Spleen (tissue), 7 donors: ENCODE results near the gene RUSC2.

ENCODE experiments used
- CTCF ChIP-seq, 11 experiments: fragments of 200-600 bp in 7 of 11; fragments of 450-650 bp in 4 of 11; sonication (generic) in 4 of 11; IDR thresholded peaks in 8 of 11; conservative IDR thresholded peaks in 3 of 11; 1 replicate in 7 of 11; 2 replicates in 4 of 11; pipeline versions ENCODE4 v1.4.0 to v1.8.0; 2016 to 2021; ENCODE audit warnings: antibody characterized with exemption in 11 of 11, inconsistent platforms in 4 of 11, mild to moderate bottlenecking in 1 of 11
- POLR2A ChIP-seq, 3 donors: fragments of 450-650 bp; IDR thresholded peaks; one replicate each; pipeline ENCODE4 v1.5.1; 2017; ENCODE audit warnings: antibody characterized with exemption in 3 of 3, mild to moderate bottlenecking in 1 of 3
- donor health status: DM: no; HTN: no; CAD: no; lungs with moderate emphysema.
- donor health status: DM: no; HTN: no; CAD: no.
- donor health status: DM: no; HTN: no; CAD: no.

- TF ChIP-seq CTCF (IDR thresholded peaks at IDR 0.05 in 8 of 11, conservative IDR thresholded peaks at IDR 0.05 in 3 of 11) (no peak), POLR2A (IDR thresholded peaks at IDR 0.05) (no peak)
Observed at GRCh38 chr9:35529161-35529823, 39.4 kb downstream of the RUSC2 start.
